HG02623 (cell line): ENCODE results near the gene PQBP1.
"Not testable (repeated sequence)": the region's sequence is repeated elsewhere in the genome, so short reads cannot be mapped to it uniquely, and the experiment has no call there.

Experiments
- ATAC-seq: cut with Tn5 transposase; IDR thresholded peaks from one replicate; pipeline ENCODE4 v1.9.1; 2021; ENCODE audit warnings: moderate library complexity; ENCODE audit not compliant: unreplicated experiment

Gene PQBP1

GRCh38 chrX:48897625-48898306 is at the start of gene PQBP1, which contains the start of gene TIMM17B:
PQBP1 (plus strand) TSS chrX:48897930; CDS start chrX:48898510, 580 bp downstream.
TIMM17B (minus strand) TSS chrX:48897768; CDS start chrX:48897749, 19 bp downstream.
- ATAC-seq, result peak; percentile 87

GRCh38 chrX:48848847-48849246 is 48.9 kb upstream of the PQBP1 start:
- ATAC-seq, result no peak

GRCh38 chrX:48852857-48853256 is 44.9 kb upstream of the PQBP1 start:
- ATAC-seq, result no peak

GRCh38 chrX:48853494-48853893 is 44.2 kb upstream of the PQBP1 start:
- not testable (repeated sequence) for ATAC-seq

GRCh38 chrX:48854121-48854804 is 43.5 kb upstream of the PQBP1 start:
- not testable (repeated sequence) for ATAC-seq

GRCh38 chrX:48854898-48855297 is 42.8 kb upstream of the PQBP1 start:
- ATAC-seq, result no peak

- ATAC-seq, result no peak
Measured at GRCh38 chrX:48864210-48864609, 33.5 kb upstream of the PQBP1 start.

GRCh38 chrX:48872017-48872416 is 25.7 kb upstream of the PQBP1 start:
- ATAC-seq, result not testable (repeated sequence)

- ATAC-seq, result not testable (repeated sequence)
Measured at GRCh38 chrX:48876944-48877343, 20.8 kb upstream of the PQBP1 start.

- ATAC-seq, result no peak
Measured at GRCh38 chrX:48883729-48884128, 14.0 kb upstream of the PQBP1 start.

- ATAC-seq, result not testable (repeated sequence)
Measured at GRCh38 chrX:48886586-48886985, 11.1 kb upstream of the PQBP1 start.

GRCh38 chrX:48890296-48890925 is 7.3 kb upstream of the PQBP1 start:
- no peak for ATAC-seq

GRCh38 chrX:48890934-48891401 is 6.8 kb upstream of the PQBP1 start:
- ATAC-seq, result peak; percentile 41

- peak; percentile 81 for ATAC-seq
Measured at GRCh38 chrX:48891402-48892288, 6.1 kb upstream of the PQBP1 start.

- no peak for ATAC-seq
Measured at GRCh38 chrX:48892896-48893295, 4.8 kb upstream of the PQBP1 start.

GRCh38 chrX:48893556-48894348 is 4.0 kb upstream of the PQBP1 start:
- no peak for ATAC-seq

- ATAC-seq, result no peak
Measured at GRCh38 chrX:48894891-48895290, 2.8 kb upstream of the PQBP1 start.

GRCh38 chrX:48896611-48897011 is 1.1 kb upstream of the PQBP1 start:
- ATAC-seq, result no peak

- ATAC-seq, result peak; percentile 16
Measured at GRCh38 chrX:48897157-48897624, 539 bp upstream of the PQBP1 start.

- no peak for ATAC-seq
Measured at GRCh38 chrX:48899078-48899410, 1.3 kb downstream of the PQBP1 start.
